Panc1 (cell line): ENCODE measurements around the gene ENO1. TPM values are rescaled to one million over a fixed set of nuclear protein-coding genes. Genes with fewer than 3 reads are reported as not detected.
A peak's percentile ranks its signal among the peaks of the same experiment; 100 is the strongest.

ENCODE experiments used
- ATAC-seq: fragments of 200-7000 bp; cut with Tn5 transposase; 2 replicates; pipeline ENCODE4 v1.9.1; 2020; ENCODE audit warnings: mild to moderate bottlenecking, moderate library complexity
- BruUV-seq: library from RNA; stranded (reverse); fragments of 400-500 nt; replicated peaks from 2 replicates; lab custom pipeline; 2021; lab: Mats Ljungman, UMichigan
- CTCF ChIA-PET: fragments of 300-600 bp; sonication (Branson Sonifier 250); formaldehyde crosslinking; loops from one replicate; lab custom pipeline; 2022; ENCODE audit warnings: antibody characterized with exemption; lab: Charles Lee
- POLR2A ChIA-PET: fragments of 300-600 bp; sonication (Branson Sonifier 250); formaldehyde crosslinking; loops from one replicate; lab custom pipeline; 2022; ENCODE audit warnings: antibody characterized with exemption; lab: Charles Lee
- DNase-seq: peaks from one replicate; pipeline ENCODE4 v3.0.0-alpha.2; 2010; ENCODE audit warnings: low read depth, low spot score
- H3K27ac ChIP-seq: 2 replicates; pipeline ENCODE4 v1.5.1; 2011; ENCODE audit warnings: mild to moderate bottlenecking, low read length, inconsistent platforms
- H3K27me3 ChIP-seq: fragments of 200-500 bp; sonication (Bioruptor generic); 2 replicates; pipeline ENCODE4 v1.6.0; 2014; ENCODE audit warnings: low read length, inconsistent platforms; ENCODE audit not compliant: control insufficient read depth, insufficient read depth
- H3K36me3 ChIP-seq: fragments of 200-500 bp; sonication (Bioruptor generic); 2 replicates; pipeline ENCODE4 v1.5.1; 2014; ENCODE audit warnings: inconsistent platforms, mild to moderate bottlenecking, low read length, moderate library complexity; ENCODE audit not compliant: control insufficient read depth, insufficient read depth
- H3K4me1 ChIP-seq: 2 replicates; pipeline ENCODE4 v1.5.1; 2011; ENCODE audit warnings: inconsistent platforms, mild to moderate bottlenecking, low read length, moderate library complexity; ENCODE audit not compliant: control insufficient read depth, insufficient read depth
- H3K4me3 ChIP-seq, 2 experiments: 2 replicates each; pipeline ENCODE4 v1.5.1; 2011 to 2012; ENCODE audit warnings: low read depth in 2 of 2, low read length in 2 of 2, mild to moderate bottlenecking in 2 of 2, inconsistent platforms in 1 of 2, moderate library complexity in 1 of 2
- H3K9me3 ChIP-seq: fragments of 200-500 bp; sonication (Bioruptor generic); 2 replicates; pipeline ENCODE4 v1.5.1; 2014; ENCODE audit warnings: low read depth, mild to moderate bottlenecking, inconsistent platforms, low read length, moderate library complexity; ENCODE audit not compliant: control insufficient read depth, insufficient read depth
- CTCF ChIP-seq: fragments of 450-650 bp; IDR thresholded peaks from 2 replicates; pipeline ENCODE4 v1.5.1; 2017; ENCODE audit warnings: mild to moderate bottlenecking
- POLR2AphosphoS5 ChIP-seq: IDR thresholded peaks from 2 replicates; pipeline ENCODE4 v1.6.1; 2012; ENCODE audit warnings: mild to moderate bottlenecking, low read depth, low read length, moderate library complexity
- REST ChIP-seq, 2 experiments: IDR thresholded peaks; 2 replicates each; pipeline ENCODE4 v1.6.1; 2011 to 2012; ENCODE audit warnings: low read depth in 2 of 2, control low read depth in 1 of 2, low read length in 1 of 2, mild to moderate bottlenecking in 1 of 2, moderate library complexity in 1 of 2; ENCODE audit not compliant: insufficient read depth in 1 of 2
- SIN3A ChIP-seq: IDR thresholded peaks from 2 replicates; pipeline ENCODE4 v1.6.1; 2012; ENCODE audit warnings: low read depth, mild to moderate bottlenecking, low read length, moderate library complexity, borderline replicate concordance; ENCODE audit not compliant: insufficient read depth
- TCF7L2 ChIP-seq: IDR thresholded peaks from 2 replicates; pipeline ENCODE4 v1.6.1; 2011; ENCODE audit warnings: mild to moderate bottlenecking, low read depth, low read length, inconsistent platforms
- in situ Hi-C: cut with HindIII; loops from 2 replicates; pipeline ENCODE4 v1.10.0; 2016; ENCODE audit warnings: low sequenced_read_pairs, low pct_unique_long_range_greater_than_20kb
- intact Hi-C: fragments of 100-400 bp; cut with micrococcal nuclease; formaldehyde crosslinking; loops from one replicate; pipeline ENCODE4 v1.10.0; 2022; ENCODE audit not compliant: unreplicated experiment
- total RNA-seq: library from RNA; stranded (reverse); gene quantifications from one replicate; pipeline ENCODE4 v1.2.1, GENCODE V29; 2021; ENCODE audit not compliant: unreplicated experiment

The ENO1 gene
- total RNA-seq, 1 experiment from 2014 or later, result 2,480 TPM

- peaks cover 36% of the 10 kb centered on the region for H3K4me1 ChIP-seq
- H3K36me3 ChIP-seq, result no peaks in the 10 kb centered on the region
- TF ChIP-seq REST (IDR thresholded peaks at IDR 0.05; ENCODE audit: insufficient read depth in 1 of 2, low read depth in 2 of 2, low read length in 1 of 2), result no peak
- no peak; the same call in 1 of the 2 replicates for TF ChIP-seq TCF7L2
- TF ChIP-seq CTCF, result no peak
- peak; percentile 41; the same call in 1 of the 2 replicates for TF ChIP-seq POLR2AphosphoS5
- no peak for TF ChIP-seq SIN3A
- ATAC-seq (peak; percentile 94), DNase-seq (no peak)
- H3K27me3 ChIP-seq, result no peaks in the 10 kb centered on the region
- peak overlapping the region; percentile 82 for H3K27ac ChIP-seq
- ChIA-PET CTCF (interaction anchor here (0.7 kb wide), 1 partner anchor 57 kb away, joined by 5 read pairs; no protein-coding TSS in a partner anchor), POLR2A (interaction anchor here (0.7 kb wide), 3 partner anchors 12 to 39 kb away, joined by 5 to 13 read pairs (median 7); partner anchors contain the start of gene ENO1)
- intact Hi-C loops, result no loop called here
- no TSS peak for BruUV-seq
- H3K4me3 ChIP-seq, result peak overlapping the region; percentile 16 to 46
- H3K9me3 ChIP-seq, result no peaks in the 10 kb centered on the region
- in situ Hi-C loops, result no loop called here
These were observed 11.7 kb upstream of the ENO1 start for GRCh38 chr1:8889925-8890785.

- peak overlapping the region in 1 of 2 experiments; percentile 23; a peak in 3 of 4 replicates for H3K4me3 ChIP-seq
- BruUV-seq, result no TSS peak
- H3K36me3 ChIP-seq, result no peaks in the 10 kb centered on the region
- ATAC-seq (peak; percentile 60), DNase-seq (no peak)
- peak overlapping the region; percentile 82 for H3K27ac ChIP-seq
- in situ Hi-C loops, result no loop called here
- ChIA-PET CTCF (no interaction called here), POLR2A (no interaction called here)
- peaks cover 43% of the 10 kb centered on the region for H3K4me1 ChIP-seq
- H3K9me3 ChIP-seq, result no peaks in the 10 kb centered on the region
- no peaks in the 10 kb centered on the region for H3K27me3 ChIP-seq
- no peak; the same call in 1 of the 2 replicates for TF ChIP-seq TCF7L2
- no peak for TF ChIP-seq REST (IDR thresholded peaks at IDR 0.05; ENCODE audit: insufficient read depth in 1 of 2, low read depth in 2 of 2, low read length in 1 of 2)
- TF ChIP-seq POLR2AphosphoS5, result no peak
- no peak for TF ChIP-seq CTCF
- TF ChIP-seq SIN3A, result no peak
- intact Hi-C loops, result no loop called here
These were observed 10.8 kb upstream of the ENO1 start for GRCh38 chr1:8889103-8889846.
